IMR-90 (cell line): ENCODE measurements around the gene GDPD3.

Experiments used
- CEBPB ChIP-seq: IDR thresholded peaks from 2 replicates; pipeline ENCODE4 v1.6.1; 2012; ENCODE audit warnings: low read depth, low read length, improper control_type of control experiment
- CHD1 ChIP-seq: IDR thresholded peaks from 2 replicates; pipeline ENCODE4 v1.6.1; 2012; ENCODE audit warnings: low read depth, low read length, improper control_type of control experiment
- FOS ChIP-seq: fragments of 150-350 bp; IDR thresholded peaks from 2 replicates; pipeline ENCODE4 v1.6.1; 2016; ENCODE audit warnings: low read depth, low read length
- MXI1 ChIP-seq: IDR thresholded peaks from 2 replicates; pipeline ENCODE4 v1.6.1; 2012; ENCODE audit warnings: low read depth, mild to moderate bottlenecking, low read length, moderate library complexity, borderline replicate concordance
- POLR2A ChIP-seq: IDR thresholded peaks from 2 replicates; pipeline ENCODE4 v1.6.1; 2012; ENCODE audit warnings: mild to moderate bottlenecking, low read depth, low read length
- RAD21 ChIP-seq: IDR thresholded peaks from 2 replicates; pipeline ENCODE4 v1.6.1; 2012; ENCODE audit warnings: low read length, improper control_type of control experiment
- RFX5 ChIP-seq: IDR thresholded peaks from 2 replicates; pipeline ENCODE4 v1.8.0; 2012; ENCODE audit warnings: low read depth, mild to moderate bottlenecking, low read length, moderate library complexity
- SMC3 ChIP-seq: fragments of 150-350 bp; IDR thresholded peaks from 2 replicates; pipeline ENCODE4 v1.6.1; 2016; ENCODE audit warnings: low read depth, mild to moderate bottlenecking, antibody characterized with exemption, low read length, moderate library complexity
- TF ChIP-seq, protein P1 (sequence below): conservative IDR thresholded peaks from 2 replicates; pipeline ENCODE4 v1.5.1; 2012; ENCODE audit warnings: mild to moderate bottlenecking, low read depth, low read length, improper control_type of control experiment
- TF ChIP-seq, protein P2 (sequence below): fragments of 150-350 bp; IDR thresholded peaks from 2 replicates; pipeline ENCODE4 v1.6.1; 2017; ENCODE audit warnings: mild to moderate bottlenecking, antibody characterized with exemption, low read length, low read depth
- TF ChIP-seq, protein P3 (sequence below): fragments of 150-350 bp; IDR thresholded peaks from 2 replicates; pipeline ENCODE4 v1.6.1; 2016; ENCODE audit warnings: low read depth, mild to moderate bottlenecking, low read length, moderate library complexity, borderline replicate concordance

DNA sequence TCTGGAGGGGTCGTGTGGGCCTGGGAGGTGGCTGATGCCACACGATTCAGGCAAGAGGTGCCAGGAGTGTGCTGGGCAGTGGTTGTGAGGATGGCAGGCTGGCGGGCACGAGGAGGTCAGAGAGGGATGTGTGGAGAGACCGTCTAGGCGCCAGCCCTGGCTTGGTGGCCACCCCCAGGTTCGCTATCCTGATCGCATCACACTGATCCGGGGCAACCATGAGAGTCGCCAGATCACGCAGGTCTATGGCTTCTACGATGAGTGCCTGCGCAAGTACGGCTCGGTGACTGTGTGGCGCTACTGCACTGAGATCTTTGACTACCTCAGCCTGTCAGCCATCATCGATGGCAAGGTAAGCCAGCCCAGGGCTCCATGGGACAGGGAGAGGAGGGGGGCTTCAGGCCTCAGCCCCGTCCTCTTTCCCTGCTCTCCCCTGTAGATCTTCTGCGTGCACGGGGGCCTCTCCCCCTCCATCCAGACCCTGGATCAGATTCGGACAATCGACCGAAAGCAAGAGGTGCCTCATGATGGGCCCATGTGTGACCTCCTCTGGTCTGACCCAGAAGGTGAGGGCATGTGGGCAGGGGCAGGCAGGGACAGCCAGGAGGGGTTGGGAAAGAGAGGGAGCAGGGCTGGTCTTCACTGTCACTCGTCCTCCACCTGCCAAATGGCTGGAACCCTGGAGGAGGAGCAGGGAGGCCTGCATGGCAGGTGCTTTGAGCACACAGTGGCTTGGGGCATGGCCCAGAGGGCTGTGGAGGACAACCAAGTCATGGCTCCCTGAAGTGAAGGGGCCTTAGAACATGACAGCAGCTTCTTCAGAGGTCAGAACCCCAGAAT, 29.9 kb downstream of the GDPD3 start:
- TF ChIP-seq, protein P1, sequence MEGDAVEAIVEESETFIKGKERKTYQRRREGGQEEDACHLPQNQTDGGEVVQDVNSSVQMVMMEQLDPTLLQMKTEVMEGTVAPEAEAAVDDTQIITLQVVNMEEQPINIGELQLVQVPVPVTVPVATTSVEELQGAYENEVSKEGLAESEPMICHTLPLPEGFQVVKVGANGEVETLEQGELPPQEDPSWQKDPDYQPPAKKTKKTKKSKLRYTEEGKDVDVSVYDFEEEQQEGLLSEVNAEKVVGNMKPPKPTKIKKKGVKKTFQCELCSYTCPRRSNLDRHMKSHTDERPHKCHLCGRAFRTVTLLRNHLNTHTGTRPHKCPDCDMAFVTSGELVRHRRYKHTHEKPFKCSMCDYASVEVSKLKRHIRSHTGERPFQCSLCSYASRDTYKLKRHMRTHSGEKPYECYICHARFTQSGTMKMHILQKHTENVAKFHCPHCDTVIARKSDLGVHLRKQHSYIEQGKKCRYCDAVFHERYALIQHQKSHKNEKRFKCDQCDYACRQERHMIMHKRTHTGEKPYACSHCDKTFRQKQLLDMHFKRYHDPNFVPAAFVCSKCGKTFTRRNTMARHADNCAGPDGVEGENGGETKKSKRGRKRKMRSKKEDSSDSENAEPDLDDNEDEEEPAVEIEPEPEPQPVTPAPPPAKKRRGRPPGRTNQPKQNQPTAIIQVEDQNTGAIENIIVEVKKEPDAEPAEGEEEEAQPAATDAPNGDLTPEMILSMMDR = no peak
- TF ChIP-seq FOS (no peak), POLR2A (no peak), MXI1 (no peak), SMC3 (no peak), RFX5 (no peak), RAD21 (no peak), CEBPB (no peak), CHD1 (no peak)
- TF ChIP-seq, protein P2, sequence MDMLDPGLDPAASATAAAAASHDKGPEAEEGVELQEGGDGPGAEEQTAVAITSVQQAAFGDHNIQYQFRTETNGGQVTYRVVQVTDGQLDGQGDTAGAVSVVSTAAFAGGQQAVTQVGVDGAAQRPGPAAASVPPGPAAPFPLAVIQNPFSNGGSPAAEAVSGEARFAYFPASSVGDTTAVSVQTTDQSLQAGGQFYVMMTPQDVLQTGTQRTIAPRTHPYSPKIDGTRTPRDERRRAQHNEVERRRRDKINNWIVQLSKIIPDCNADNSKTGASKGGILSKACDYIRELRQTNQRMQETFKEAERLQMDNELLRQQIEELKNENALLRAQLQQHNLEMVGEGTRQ = no peak
- TF ChIP-seq, protein P3, sequence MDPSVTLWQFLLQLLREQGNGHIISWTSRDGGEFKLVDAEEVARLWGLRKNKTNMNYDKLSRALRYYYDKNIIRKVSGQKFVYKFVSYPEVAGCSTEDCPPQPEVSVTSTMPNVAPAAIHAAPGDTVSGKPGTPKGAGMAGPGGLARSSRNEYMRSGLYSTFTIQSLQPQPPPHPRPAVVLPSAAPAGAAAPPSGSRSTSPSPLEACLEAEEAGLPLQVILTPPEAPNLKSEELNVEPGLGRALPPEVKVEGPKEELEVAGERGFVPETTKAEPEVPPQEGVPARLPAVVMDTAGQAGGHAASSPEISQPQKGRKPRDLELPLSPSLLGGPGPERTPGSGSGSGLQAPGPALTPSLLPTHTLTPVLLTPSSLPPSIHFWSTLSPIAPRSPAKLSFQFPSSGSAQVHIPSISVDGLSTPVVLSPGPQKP = no peak
